IPS DF 6.9 (cell line): ENCODE data around the gene LIN54.
"Not testable (repeated sequence)": the region's sequence is repeated elsewhere in the genome, so short reads cannot be mapped to it uniquely, and the experiment has no call there.

Experiments used
- DNase-seq: peaks from one replicate; pipeline ENCODE4 v3.0.0-alpha.2; 2013; ENCODE audit warnings: low read depth, low spot score
- H3K27ac ChIP-seq: one replicate; pipeline ENCODE4 v1.5.1; 2013; ENCODE audit warnings: low read length, control low read depth
- H3K27me3 ChIP-seq: 2 replicates; pipeline ENCODE4 v1.6.1; 2013; ENCODE audit warnings: mild to moderate bottlenecking, low read length; ENCODE audit not compliant: control insufficient read depth, insufficient read depth
- H3K36me3 ChIP-seq: 2 replicates; pipeline ENCODE4 v1.6.1; 2013; ENCODE audit warnings: low read length; ENCODE audit not compliant: control insufficient read depth, insufficient read depth
- H3K4me1 ChIP-seq: 2 replicates; pipeline ENCODE4 v1.6.1; 2013; ENCODE audit warnings: low read length; ENCODE audit not compliant: control insufficient read depth, insufficient read depth
- H3K4me3 ChIP-seq: 2 replicates; pipeline ENCODE4 v1.5.1; 2013; ENCODE audit warnings: mild to moderate bottlenecking, low read length
- H3K9me3 ChIP-seq: 2 replicates; pipeline ENCODE4 v1.6.1; 2013; ENCODE audit warnings: low read length, inconsistent platforms; ENCODE audit not compliant: control insufficient read depth, insufficient read depth
- WGBS: extraction: QIAGEN DNeasy Blood & Tissue Kit; methylation state at CpG from one replicate; pipeline ENCODE4 v1.1.7; 2013; ENCODE audit warnings: mixed read lengths, missing lambda C conversion rate; ENCODE audit not compliant: insufficient read length, insufficient coverage; 5-methylcytosine and 5-hydroxymethylcytosine counted together

Gene LIN54

DNA sequence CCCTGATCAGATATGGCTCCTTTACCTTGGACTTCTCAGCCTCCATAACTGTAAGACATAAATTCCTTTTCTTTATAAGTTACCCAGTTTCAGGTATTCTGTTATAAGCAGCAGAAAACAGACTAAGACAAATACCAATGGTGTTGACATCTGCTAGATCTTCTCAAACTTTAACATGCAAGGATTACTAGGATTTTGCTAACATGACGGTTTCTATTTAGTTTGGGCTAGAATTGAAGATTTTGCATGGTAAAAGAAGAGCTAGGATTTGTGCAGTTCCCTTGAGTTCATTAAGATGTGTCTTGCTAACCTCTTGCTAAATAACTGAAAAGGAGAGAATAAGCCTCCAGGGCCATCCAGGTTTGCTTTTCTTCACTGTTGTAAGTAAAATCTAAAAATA, 19.1 kb upstream of the LIN54 start:
- DNase-seq = no peak

DNA sequence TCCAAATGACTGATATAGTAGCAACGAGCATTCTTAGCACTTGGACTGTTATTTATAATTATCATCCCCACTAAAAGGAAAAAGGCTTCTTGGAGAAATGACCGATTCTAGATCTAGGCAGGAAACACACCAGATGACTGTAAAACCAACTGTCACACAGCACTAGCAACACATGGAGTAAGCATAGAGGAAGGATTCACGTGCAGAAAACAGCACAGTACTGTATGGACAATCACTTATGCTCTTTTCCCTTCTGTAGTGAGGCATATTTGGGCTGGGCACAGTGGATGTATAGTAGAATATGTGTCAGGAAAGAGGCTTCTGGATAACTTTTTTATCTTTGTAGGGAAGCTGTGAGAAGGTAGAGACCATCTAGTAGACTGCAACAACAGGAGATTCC, 18.4 kb upstream of the LIN54 start:
- Histone ChIP-seq H3K9me3 (no peaks in the 10 kb centered on the region), H3K27ac (no peak overlapping the region), H3K27me3 (no peaks in the 10 kb centered on the region), H3K4me1 (no peaks in the 10 kb centered on the region), H3K4me3 (no peak overlapping the region), H3K36me3 (no peaks in the 10 kb centered on the region)
- no CpG with 5 or more reads among the region's 3 CpGs for WGBS
- DNase-seq = no peak

More for the DNA sequence above, 19.1 kb upstream of the LIN54 start:
- no CpG with 5 or more reads among the region's 1 CpG for WGBS
- Histone ChIP-seq H3K27ac (no peak overlapping the region), H3K27me3 (no peaks in the 10 kb centered on the region), H3K36me3 (no peaks in the 10 kb centered on the region), H3K9me3 (no peaks in the 10 kb centered on the region), H3K4me1 (no peaks in the 10 kb centered on the region), H3K4me3 (no peak overlapping the region)

DNA sequence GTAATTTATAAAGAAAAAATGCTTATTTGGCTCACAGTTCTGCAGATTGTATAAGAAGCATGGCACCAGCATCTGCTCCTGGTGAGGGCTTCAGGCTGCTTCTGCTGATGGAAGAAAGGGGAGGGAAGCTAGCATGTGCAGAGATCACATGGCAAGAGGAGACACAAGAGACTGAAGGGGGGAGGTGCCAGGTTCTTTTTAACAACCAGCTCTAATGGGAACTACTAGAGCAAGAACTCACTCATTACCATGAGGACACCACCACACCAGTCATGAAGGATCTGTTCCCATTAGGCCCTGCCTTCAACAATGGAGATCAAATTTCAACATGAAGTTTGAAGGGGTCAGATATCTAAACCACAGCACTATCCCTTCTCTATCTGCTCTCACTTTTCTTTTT, 14.9 kb upstream of the LIN54 start:
- Histone ChIP-seq H3K36me3 (no peaks in the 10 kb centered on the region), H3K4me3 (no peak overlapping the region), H3K4me1 (no peaks in the 10 kb centered on the region), H3K27me3 (no peaks in the 10 kb centered on the region), H3K27ac (no peak overlapping the region), H3K9me3 (no peaks in the 10 kb centered on the region)
- no peak for DNase-seq

DNA sequence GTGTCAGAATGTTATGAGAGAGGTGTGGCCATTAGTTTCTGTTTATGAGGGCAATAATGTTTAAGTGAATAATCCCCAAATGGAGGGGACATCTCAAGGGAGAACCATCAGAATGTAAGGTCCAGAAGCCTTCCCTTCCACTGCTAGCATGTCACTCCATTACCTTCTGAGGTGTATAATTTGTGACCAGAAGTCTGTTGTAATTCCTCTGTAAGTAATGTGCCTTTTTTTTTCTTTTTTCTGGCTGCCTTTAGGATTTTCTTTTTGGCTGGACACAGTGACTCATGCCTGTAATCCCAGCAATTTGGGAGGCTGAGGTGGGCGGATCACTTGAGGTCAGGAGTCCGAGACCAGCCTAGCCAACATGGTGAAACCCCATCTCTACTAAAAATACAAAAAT, 13.6 kb upstream of the LIN54 start:
- Histone ChIP-seq H3K4me1 (no peaks in the 10 kb centered on the region), H3K36me3 (no peaks in the 10 kb centered on the region), H3K4me3 (no peak overlapping the region), H3K27ac (no peak overlapping the region), H3K9me3 (no peaks in the 10 kb centered on the region), H3K27me3 (no peaks in the 10 kb centered on the region)
- no peak for DNase-seq
- no CpG with 5 or more reads among the region's 2 CpGs for WGBS

DNA sequence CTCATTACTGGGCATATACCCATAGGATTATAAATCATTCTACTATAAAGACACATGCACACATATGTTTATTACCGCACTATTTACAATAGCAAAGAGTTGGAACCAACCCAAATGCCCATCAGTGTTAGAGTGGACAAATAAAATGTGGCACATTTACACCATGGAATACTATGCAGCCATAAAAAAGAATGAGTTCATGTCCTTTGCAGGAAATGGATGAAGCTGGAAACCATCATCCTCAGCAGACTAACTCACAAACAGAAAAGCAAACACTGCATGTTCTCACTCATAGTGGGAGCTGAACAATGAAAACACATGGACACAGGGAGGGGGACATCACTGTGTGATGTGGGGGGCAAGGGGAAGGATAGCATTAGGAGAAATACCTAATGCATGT, 13.0 kb upstream of the LIN54 start:
- DNase-seq, H3K9me3 ChIP-seq, H3K27ac ChIP-seq, H3K4me1 ChIP-seq, H3K36me3 ChIP-seq, H3K4me3 ChIP-seq, H3K27me3 ChIP-seq: not testable (repeated sequence)
- no CpG with 5 or more reads among the region's 1 CpG for WGBS

DNA sequence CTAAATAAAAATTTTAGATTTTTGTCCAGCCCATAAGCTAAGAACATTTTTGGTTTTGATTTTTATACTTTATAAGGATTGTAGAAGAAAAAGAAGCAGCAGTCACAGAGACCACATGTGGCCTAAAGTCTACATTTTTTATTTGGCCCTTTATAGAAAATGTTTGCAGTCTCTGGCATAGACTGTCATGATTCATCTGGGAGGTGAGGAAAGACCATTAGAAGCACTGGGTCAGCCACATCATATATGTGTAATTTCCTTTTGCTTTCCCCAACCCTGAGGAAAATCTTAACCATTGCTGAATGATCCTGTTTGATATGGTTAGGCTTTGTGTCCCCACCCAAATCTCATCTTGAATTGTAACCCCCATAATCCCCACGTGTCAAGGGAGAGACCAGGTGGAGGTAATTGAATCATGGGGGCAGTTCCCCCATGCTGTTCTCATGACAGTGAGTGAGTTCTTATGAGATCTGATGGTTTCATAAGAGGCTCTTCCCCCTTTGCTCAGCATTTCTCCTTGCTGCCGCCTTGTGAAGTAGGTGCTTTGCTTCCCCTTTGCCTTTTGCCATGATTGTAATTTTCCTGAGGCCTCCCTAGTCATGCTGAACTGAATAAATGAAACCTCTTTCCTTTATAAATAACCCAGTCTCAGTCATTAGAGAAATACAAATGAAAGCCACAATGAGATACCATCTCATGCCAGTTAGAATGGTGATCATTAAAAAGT, 12.3 kb upstream of the LIN54 start:
- H3K4me3 ChIP-seq = no peak overlapping the region

DNA sequence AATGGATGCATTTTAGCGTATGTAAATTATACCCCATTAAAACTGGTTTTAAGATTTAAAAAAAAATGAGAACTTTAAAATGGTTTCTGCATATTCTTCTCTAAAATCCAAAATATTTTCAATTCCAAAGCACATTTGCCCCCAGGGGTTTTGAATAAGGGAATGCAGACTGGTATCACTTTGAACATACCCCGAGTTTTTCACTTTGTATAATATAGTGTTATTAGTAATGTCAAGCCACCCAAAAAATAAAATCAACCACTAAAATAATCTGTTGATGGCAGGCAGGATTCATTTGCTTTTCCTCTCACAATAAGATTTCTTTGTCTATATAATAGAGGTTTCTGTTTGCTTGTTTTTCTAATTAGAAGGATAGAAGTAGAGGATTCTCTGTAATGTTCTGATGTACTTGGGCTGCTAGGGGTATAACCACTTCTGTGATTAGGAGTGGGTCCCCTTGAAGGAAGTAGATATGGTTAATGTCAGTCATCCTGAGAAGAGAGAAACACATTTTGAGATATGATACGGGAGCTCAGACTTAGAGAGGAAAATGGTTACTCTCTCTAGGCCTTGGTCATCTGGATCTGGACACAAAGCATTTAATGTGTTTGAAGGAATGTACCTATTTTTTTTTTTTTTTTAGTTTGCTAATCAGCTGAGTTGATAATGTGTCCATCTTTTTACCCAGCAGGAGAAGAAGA, 9.3 kb upstream of the LIN54 start:
- no peaks in the 10 kb centered on the region for H3K4me1 ChIP-seq
- no peaks in the 10 kb centered on the region for H3K27me3 ChIP-seq
- no peaks in the 10 kb centered on the region for H3K9me3 ChIP-seq
- no peak for DNase-seq
- H3K36me3 ChIP-seq = no peaks in the 10 kb centered on the region
- WGBS = no CpG with 5 or more reads among the region's 3 CpGs
- no peak overlapping the region for H3K4me3 ChIP-seq
- H3K27ac ChIP-seq = no peak overlapping the region

More for the DNA sequence above, 12.3 kb upstream of the LIN54 start:
- Histone ChIP-seq H3K4me1 (no peaks in the 10 kb centered on the region), H3K9me3 (no peaks in the 10 kb centered on the region), H3K36me3 (no peaks in the 10 kb centered on the region), H3K27ac (no peak overlapping the region), H3K27me3 (no peaks in the 10 kb centered on the region)
- WGBS = no CpG with 5 or more reads among the region's 2 CpGs
- no peak for DNase-seq

DNA sequence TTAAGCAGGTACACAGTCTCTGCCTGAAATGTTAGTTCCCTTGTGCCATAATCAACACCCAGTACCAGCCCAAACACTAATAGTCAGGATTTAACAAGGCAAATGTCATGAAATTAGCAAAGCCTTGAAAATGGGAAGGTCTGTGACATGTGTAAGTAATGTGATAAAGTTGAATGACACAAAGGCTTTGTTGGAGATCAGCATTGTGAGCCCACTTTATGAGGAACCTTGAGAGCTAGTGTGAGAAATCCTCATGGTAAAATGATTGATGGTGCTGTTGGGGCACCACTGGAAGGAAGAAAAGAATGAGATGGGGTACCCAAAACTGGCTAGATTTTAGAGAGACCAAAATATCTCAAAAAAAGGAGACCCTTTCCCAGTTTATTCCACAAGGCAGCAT, 3.3 kb upstream of the LIN54 start:
- no peak for DNase-seq
- H3K9me3 ChIP-seq = no peaks in the 10 kb centered on the region
- H3K4me3 ChIP-seq = no peak overlapping the region
- no peaks in the 10 kb centered on the region; the same call in 1 of the 2 replicates for H3K27me3 ChIP-seq
- H3K36me3 ChIP-seq = no peaks in the 10 kb centered on the region
- no peak overlapping the region for H3K27ac ChIP-seq
- no peaks in the 10 kb centered on the region for H3K4me1 ChIP-seq

DNA sequence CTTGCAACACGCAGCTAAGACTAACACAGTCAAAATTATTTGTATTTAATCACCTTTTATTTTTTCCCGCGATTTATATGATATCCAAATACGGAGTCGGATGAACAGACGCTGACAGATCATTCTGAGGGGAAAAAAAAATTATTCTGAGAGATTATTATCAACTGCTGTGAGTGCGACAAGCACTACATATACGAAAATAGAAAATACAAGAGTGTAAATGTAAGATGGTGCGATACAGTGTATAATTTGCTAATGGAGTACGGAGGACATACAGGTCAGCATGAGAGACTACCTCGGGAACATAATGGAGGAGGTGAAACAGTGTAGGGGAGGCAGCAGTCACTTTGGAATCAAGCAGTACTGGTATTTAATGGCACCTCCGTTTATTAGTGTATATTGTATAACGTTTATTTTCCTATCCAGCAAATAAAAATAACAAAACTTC, 2.8 kb upstream of the LIN54 start:
- DNase-seq = no peak
- no peaks in the 10 kb centered on the region; the same call in 1 of the 2 replicates for H3K27me3 ChIP-seq
- no peaks in the 10 kb centered on the region for H3K4me1 ChIP-seq
- peak overlapping the region; percentile 38; the same call in 1 of the 2 replicates for H3K4me3 ChIP-seq
- WGBS = no CpG with 5 or more reads among the region's 13 CpGs
- H3K27ac ChIP-seq = no peak overlapping the region
- H3K9me3 ChIP-seq = no peaks in the 10 kb centered on the region
- no peaks in the 10 kb centered on the region for H3K36me3 ChIP-seq

DNA sequence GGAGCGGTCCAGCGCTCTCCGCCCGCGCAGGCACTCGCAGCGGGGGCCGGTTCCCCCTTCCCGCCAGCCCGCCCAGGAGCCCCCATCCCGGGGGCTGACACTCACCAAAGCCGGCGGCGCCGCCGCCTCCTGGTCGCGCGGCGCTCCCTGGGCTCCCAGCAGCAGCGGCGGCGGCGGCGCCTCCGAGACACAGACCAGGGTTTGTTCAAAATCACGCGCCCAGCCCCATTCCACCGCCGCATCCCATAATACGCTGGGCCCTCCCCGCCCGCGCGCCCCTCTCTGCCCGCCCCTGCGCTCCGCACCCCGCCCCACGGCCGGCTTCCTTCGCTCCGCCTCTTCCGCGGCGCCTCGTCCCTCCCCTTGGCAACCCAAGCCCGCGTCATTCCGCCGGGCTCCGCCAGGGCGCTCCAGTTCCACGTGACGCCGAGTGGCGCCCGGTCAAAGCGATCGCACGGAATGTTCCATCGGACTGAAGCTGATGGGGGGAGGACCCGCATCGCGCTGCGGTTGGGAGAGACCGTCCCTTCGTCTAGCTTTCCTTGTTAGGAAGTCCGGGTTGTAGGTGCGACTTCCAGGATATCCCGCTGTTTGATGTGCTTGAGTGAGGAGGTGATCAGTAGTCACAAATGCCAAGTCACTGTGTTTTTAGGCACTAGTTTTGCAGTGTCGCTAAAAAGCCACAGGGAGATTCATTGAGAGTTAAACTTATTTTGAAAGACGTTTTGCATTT, 2.2 kb upstream of the LIN54 start:
- H3K4me1 ChIP-seq = no peaks in the 10 kb centered on the region
- H3K27ac ChIP-seq = no peak overlapping the region
- no CpG with 5 or more reads among the region's 73 CpGs for WGBS
- DNase-seq = peak; percentile 98
- H3K36me3 ChIP-seq = no peaks in the 10 kb centered on the region
- H3K4me3 ChIP-seq = peak overlapping the region; percentile 78; the same call in 1 of the 2 replicates
- H3K9me3 ChIP-seq = no peaks in the 10 kb centered on the region
- H3K27me3 ChIP-seq = no peaks in the 10 kb centered on the region; the same call in 1 of the 2 replicates
